Keratinocyte (primary cell): ENCODE data around the gene NOVA2. TPM values are rescaled to one million over a fixed set of nuclear protein-coding genes. Genes with fewer than 3 reads are reported as not detected.

ENCODE experiments used
- DNase-seq: peaks from one replicate; pipeline ENCODE4 v3.0.0-alpha.2; 2011; ENCODE audit warnings: low read depth, missing footprints, low spot score
- FAIRE-seq: peaks from 2 replicates; lab custom pipeline; 2011; peaks lifted over from hg19 to GRCh38; lab: Jason Lieb, UNC
- H2AFZ ChIP-seq: 2 replicates; pipeline ENCODE4 v1.6.0; 2012; ENCODE audit warnings: low read length, control low read depth, inconsistent platforms; ENCODE audit not compliant: control insufficient read depth
- H3K27ac ChIP-seq: 2 replicates; pipeline ENCODE4 v1.5.1; 2011; ENCODE audit warnings: low read length; ENCODE audit not compliant: control insufficient read depth, insufficient read depth
- H3K27me3 ChIP-seq: 3 replicates; pipeline ENCODE4 v1.6.0; 2011; ENCODE audit warnings: low read length; ENCODE audit not compliant: control insufficient read depth, insufficient read depth; ENCODE audit errors: extremely low read depth
- H3K36me3 ChIP-seq, 2 experiments: 2 replicates in 1 of 2; 3 replicates in 1 of 2; pipeline ENCODE4 v1.5.1; 2011; ENCODE audit warnings: low read length in 2 of 2, mild to moderate bottlenecking in 1 of 2; ENCODE audit not compliant: control insufficient read depth in 2 of 2, insufficient read depth in 2 of 2; ENCODE audit errors: extremely low read depth in 1 of 2
- H3K4me1 ChIP-seq: 3 replicates; pipeline ENCODE4 v1.5.1; 2011; ENCODE audit warnings: low read length; ENCODE audit not compliant: control insufficient read depth, insufficient read depth; ENCODE audit errors: extremely low read depth
- H3K4me2 ChIP-seq: 3 replicates; pipeline ENCODE4 v1.6.0; 2011; ENCODE audit warnings: low read depth, low read length; ENCODE audit not compliant: control insufficient read depth, insufficient read depth; ENCODE audit errors: extremely low read depth
- H3K4me3 ChIP-seq, 3 experiments: fragments of 200-600 bp in 1 of 3; sonication (generic) in 1 of 3; 2 replicates in 2 of 3; 3 replicates in 1 of 3; pipeline ENCODE4 v1.5.1; 2011 to 2016; ENCODE audit warnings: low read length in 3 of 3, mild to moderate bottlenecking in 3 of 3, control low read depth in 2 of 3, inconsistent platforms in 1 of 3, low read depth in 1 of 3, mixed read lengths in 1 of 3, mixed run types in 1 of 3, moderate library complexity in 1 of 3; ENCODE audit not compliant: control insufficient read depth in 2 of 3, insufficient read depth in 2 of 3; ENCODE audit errors: extremely low read depth in 1 of 3
- H3K79me2 ChIP-seq: 2 replicates; pipeline ENCODE4 v1.6.0; 2012; ENCODE audit warnings: low read length; ENCODE audit not compliant: control insufficient read depth, insufficient read depth
- H3K9ac ChIP-seq: 3 replicates; pipeline ENCODE4 v1.6.0; 2011; ENCODE audit warnings: low read length; ENCODE audit not compliant: control insufficient read depth, insufficient read depth; ENCODE audit errors: extremely low read depth
- H3K9me1 ChIP-seq: 3 replicates; pipeline ENCODE4 v1.6.0; 2011; ENCODE audit warnings: low read length; ENCODE audit not compliant: control insufficient read depth, insufficient read depth; ENCODE audit errors: extremely low read depth
- H3K9me3 ChIP-seq: 2 replicates; pipeline ENCODE4 v1.5.1; 2012; ENCODE audit warnings: low read depth, low read length; ENCODE audit not compliant: control insufficient read depth
- H4K20me1 ChIP-seq: 3 replicates; pipeline ENCODE4 v1.6.0; 2011; ENCODE audit warnings: low read length; ENCODE audit not compliant: control insufficient read depth, insufficient read depth; ENCODE audit errors: extremely low read depth
- CTCF ChIP-seq, 3 experiments: IDR thresholded peaks in 1 of 3; conservative IDR thresholded peaks in 1 of 3; optimal IDR thresholded peaks in 1 of 3; 2 replicates in 2 of 3; 3 replicates in 1 of 3; pipeline versions ENCODE3 to v1.5.1; 2011; ENCODE audit warnings: low read length in 3 of 3, mild to moderate bottlenecking in 3 of 3, moderate library complexity in 2 of 3, control low read depth in 1 of 3, inconsistent platforms in 1 of 3; ENCODE audit not compliant: insufficient read depth in 2 of 3; ENCODE audit errors: extremely low read depth in 1 of 3
- EZH2 ChIP-seq: IDR thresholded peaks from one replicate; pipeline ENCODE4 v1.6.1; 2012; ENCODE audit warnings: inconsistent platforms, mild to moderate bottlenecking, low read length, moderate library complexity
- dilution Hi-C: fragments of 300-500 bp; cut with MboI; formaldehyde crosslinking; loops from one replicate; pipeline ENCODE4 v1.7.0; 2020; ENCODE audit warnings: low sequenced_read_pairs; ENCODE audit not compliant: extremely low pct_ligation_motif_present
- polyA plus RNA-seq, 5 experiments: library from polyadenylated mRNA; depleted of rRNA in 3 of 5; stranded (reverse) in 3 of 5; stranded (forward) in 1 of 5; unstranded in 1 of 5; fragments of >200 nt; gene quantifications; 1 replicate in 1 of 5; 2 replicates in 3 of 5; 3 replicates in 1 of 5; pipeline versions ENCODE4 v1.2.1 to v1.2.3, GENCODE V29; 2011 to 2012; ENCODE audit warnings: missing spikeins in 2 of 5, low read depth in 1 of 5, low replicate concordance in 1 of 5

Gene NOVA2
- polyA plus RNA-seq, 1 donor (not counting 4 experiments of a cell fraction or from before 2014, with no cell fraction given) = not detected

GRCh38 chr19:45934551-45935230 is 39.0 kb downstream of the NOVA2 start:
- no peak overlapping the region for H3K4me2 ChIP-seq
- FAIRE-seq = no peak
- H3K4me1 ChIP-seq = no peaks in the 10 kb centered on the region

GRCh38 chr19:45933759-45934158 is 39.9 kb downstream of the NOVA2 start:
- H3K4me3 ChIP-seq = no peak overlapping the region
- H3K27ac ChIP-seq = no peak overlapping the region
- no peak overlapping the region for H3K9ac ChIP-seq
- H4K20me1 ChIP-seq = no peaks in the 10 kb centered on the region
- no peaks in the 10 kb centered on the region for H3K36me3 ChIP-seq
- dilution Hi-C loops = no loop called here
- no peaks in the 10 kb centered on the region for H3K79me2 ChIP-seq
- no peaks in the 10 kb centered on the region for H3K9me1 ChIP-seq
- FAIRE-seq (no peak), DNase-seq (no peak)
- H2AFZ ChIP-seq = no peak overlapping the region
- H3K9me3 ChIP-seq = no peaks in the 10 kb centered on the region
- TF ChIP-seq EZH2 = no peak
- no peak for TF ChIP-seq CTCF (optimal IDR thresholded peaks at IDR 0.05 in 1 of 3, IDR thresholded peaks at IDR 0.05 in 1 of 3, conservative IDR thresholded peaks at IDR 0.05 in 1 of 3; ENCODE audit: extremely low read depth in 1 of 3, insufficient read depth in 2 of 3, low read length in 3 of 3)
- H3K4me1 ChIP-seq = no peaks in the 10 kb centered on the region
- no peak overlapping the region for H3K4me2 ChIP-seq
- H3K27me3 ChIP-seq = peaks cover 5% of the 10 kb centered on the region

More at GRCh38 chr19:45934551-45935230, 39.0 kb downstream of the NOVA2 start:
- no peaks in the 10 kb centered on the region for H3K79me2 ChIP-seq
- no peaks in the 10 kb centered on the region for H4K20me1 ChIP-seq
- no peak overlapping the region for H3K4me3 ChIP-seq
- H3K27ac ChIP-seq = no peak overlapping the region
- no peaks in the 10 kb centered on the region for H3K9me1 ChIP-seq
- H2AFZ ChIP-seq = no peak overlapping the region
- no peaks in the 10 kb centered on the region for H3K36me3 ChIP-seq
- H3K27me3 ChIP-seq = peaks cover 8% of the 10 kb centered on the region
- H3K9me3 ChIP-seq = no peaks in the 10 kb centered on the region
- TF ChIP-seq CTCF (optimal IDR thresholded peaks at IDR 0.05 in 1 of 3, IDR thresholded peaks at IDR 0.05 in 1 of 3, conservative IDR thresholded peaks at IDR 0.05 in 1 of 3; ENCODE audit: extremely low read depth in 1 of 3, insufficient read depth in 2 of 3, low read length in 3 of 3) (no peak), EZH2 (no peak)
- no peak for DNase-seq
- dilution Hi-C loops = no loop called here
- no peak overlapping the region for H3K9ac ChIP-seq
